ENCODE data around the gene FRAS1. TPM values are rescaled to one million over a fixed set of nuclear protein-coding genes. Genes with fewer than 3 reads are reported as not detected.

Gene FRAS1
- polyA plus RNA-seq, 2 of the 4 experiments (the other 2 are of a cell fraction) = 2.3 to 5.8 TPM

DNA sequence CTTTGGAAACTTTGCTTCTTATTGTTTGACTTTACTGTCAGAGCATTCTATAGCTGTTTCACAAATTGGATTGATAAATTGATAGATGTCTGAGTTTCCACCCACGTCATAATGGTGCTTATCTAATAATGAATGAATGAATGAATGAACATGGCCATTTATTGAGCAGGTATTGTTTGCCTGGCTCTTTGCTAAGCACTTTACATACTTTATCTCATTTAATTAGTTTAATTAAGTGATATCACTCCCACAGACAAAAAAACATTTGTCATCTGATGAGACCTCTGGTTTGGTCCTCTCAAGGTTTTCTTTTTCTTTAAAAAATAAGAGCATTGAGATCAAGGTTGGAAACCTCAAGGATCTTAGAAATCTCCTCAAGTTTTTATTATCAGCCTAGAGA, 2.8 kb downstream of the FRAS1 start:
- DNase-seq (ENCODE audit: low read depth in 1 of 2, low spot score in 1 of 2) (no peak), ATAC-seq (no peak), FAIRE-seq (no peak)
- CTCF ChIA-PET = interaction anchor here (0.5 to 2.7 kb wide), 37 partner anchors 9 to 804 kb away, joined by 3 to 31 read pairs (median 4); no protein-coding TSS in a partner anchor
- Histone ChIP-seq H3K9me3 (no peaks in the 10 kb centered on the region), H3K4me1 (0 out of 3 replicates have a peak, but pooled peaks cover 4% of the 10 kb centered on the region), H3K27ac (no peak overlapping the region), H3K4me2 (peak overlapping the region; percentile 96), H3K4me3 (no peak overlapping the region)
- POLR2A ChIA-PET = interaction anchor here (0.7 kb wide), 1 partner anchor 509 kb away, joined by 6 read pairs; no protein-coding TSS in a partner anchor
- WGBS (ENCODE audit: missing lambda C conversion rate) = 58% methylated on average over 1 of the region's 1 CpG
- no peak for TF ChIP-seq CHD2 (IDR thresholded peaks at IDR 0.05; ENCODE audit: low read length, partially characterized antibody)
- no peak for TF ChIP-seq CBX8 (IDR thresholded peaks at IDR 0.05)
- TF ChIP-seq ZNF302 (CRISPR knock-in tag; IDR thresholded peaks at IDR 0.05) = no peak
- TF ChIP-seq EP300 (IDR thresholded peaks at IDR 0.05) = no peak
- TF ChIP-seq ATOH8 (CRISPR knock-in tag; IDR thresholded peaks at IDR 0.05; ENCODE audit: low read depth) = no peak
- TF ChIP-seq PBX3 (IDR thresholded peaks at IDR 0.05) = no peak
- TF ChIP-seq BHLHE40 (IDR thresholded peaks at IDR 0.05; ENCODE audit: low read depth, low read length) = no peak
- no peak for TF ChIP-seq GATA3 (IDR thresholded peaks at IDR 0.05; ENCODE audit: borderline replicate concordance)
- TF ChIP-seq HOXB5 (CRISPR knock-in tag; IDR thresholded peaks at IDR 0.05) = no peak
- TF ChIP-seq ZC3H11A (IDR thresholded peaks at IDR 0.05) = no peak
- no peak for TF ChIP-seq POLR2A (IDR thresholded peaks at IDR 0.05; ENCODE audit: low read length)

DNA sequence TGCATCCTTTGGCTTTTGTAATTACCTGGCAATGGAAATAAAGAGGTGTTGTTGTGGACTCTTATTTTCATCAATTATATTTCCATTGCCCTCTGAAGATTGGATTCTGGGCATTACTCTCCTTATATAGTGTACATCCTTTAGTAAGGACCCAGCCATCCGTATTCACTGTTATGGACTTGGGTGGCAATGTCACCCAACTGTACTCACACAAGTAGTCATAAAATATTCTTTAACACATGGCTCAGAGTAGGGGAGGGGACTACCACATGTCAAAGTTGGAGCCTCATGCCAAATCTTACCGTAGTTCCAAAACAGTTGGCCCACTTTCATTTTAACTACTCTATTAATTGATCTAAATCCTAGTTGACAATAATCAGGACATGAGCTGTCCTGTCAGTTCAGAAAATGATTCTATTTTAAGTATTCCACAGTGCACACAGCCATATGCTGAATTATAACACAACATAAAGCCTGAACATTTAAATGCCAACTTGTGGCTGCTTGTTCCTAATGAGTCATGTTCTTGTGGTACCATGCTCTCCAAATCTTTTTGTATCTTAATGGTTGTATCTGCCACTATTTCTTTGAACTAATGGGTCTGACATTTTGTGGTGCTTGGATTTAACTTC, 4.9 kb downstream of the FRAS1 start:
- ATAC-seq (no peak), FAIRE-seq (no peak), DNase-seq (ENCODE audit: low read depth in 1 of 2, low spot score in 1 of 2) (no peak)
- Histone ChIP-seq H3K4me1 (0 out of 3 replicates have a peak, but pooled peaks cover 4% of the 10 kb centered on the region), H3K4me2 (no peak overlapping the region), H3K27ac (no peak overlapping the region), H3K9me3 (no peaks in the 10 kb centered on the region), H3K4me3 (no peak overlapping the region)
- POLR2A ChIA-PET = no interaction called here
- CTCF ChIA-PET = interaction anchor here (0.8 kb wide), 1 partner anchor 456 kb away, joined by 3 read pairs; no protein-coding TSS in a partner anchor
- TF ChIP-seq EHF (CRISPR knock-in tag; IDR thresholded peaks at IDR 0.05) (no peak), MAZ (IDR thresholded peaks at IDR 0.05; ENCODE audit: borderline replicate concordance, low read depth, low read length) (no peak), RARB (CRISPR knock-in tag; IDR thresholded peaks at IDR 0.05) (no peak)
- 84% methylated on average over 2 of the region's 2 CpGs for WGBS (ENCODE audit: missing lambda C conversion rate)

DNA sequence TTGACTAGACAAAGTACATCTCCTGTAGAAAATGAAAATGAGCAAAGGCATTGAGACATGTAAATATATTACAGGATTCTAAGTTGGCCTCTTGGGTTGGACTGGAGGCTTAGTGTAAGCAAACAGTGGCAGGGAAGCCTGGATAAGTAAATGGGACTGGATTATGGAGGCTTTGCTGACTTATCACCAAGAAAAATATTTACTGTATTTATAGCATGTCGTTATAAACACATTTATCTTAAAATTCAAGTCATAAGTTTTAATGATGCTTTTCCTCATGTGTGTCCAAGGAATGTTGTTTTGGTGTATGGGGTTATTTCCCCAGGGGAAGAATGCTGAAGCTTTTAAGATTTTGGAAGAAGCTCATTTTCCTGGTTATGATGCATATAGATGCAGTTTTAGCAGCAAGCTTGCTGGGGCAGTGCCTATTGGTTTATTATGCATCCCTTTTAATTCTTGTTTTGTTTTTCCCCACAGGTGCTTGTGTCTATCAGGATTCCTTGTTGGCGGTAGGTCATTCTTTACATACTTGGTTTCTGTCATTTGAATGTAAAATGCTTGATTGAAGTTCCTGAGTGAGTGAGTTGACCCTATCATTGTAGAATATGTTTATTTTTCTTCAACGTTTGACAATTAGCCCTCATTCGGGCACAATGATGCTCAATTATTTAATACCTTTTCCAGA, 8.5 kb downstream of the FRAS1 start:
- ChIA-PET CTCF (interaction anchor here (0.6 kb wide), 1 partner anchor 32 kb away, joined by 3 read pairs; no protein-coding TSS in a partner anchor), POLR2A (no interaction called here)
- 46% methylated on average over 4 of the region's 4 CpGs for WGBS (ENCODE audit: missing lambda C conversion rate)
- DNase-seq (ENCODE audit: low read depth in 1 of 2, low spot score in 1 of 2) (no peak), FAIRE-seq (no peak), ATAC-seq (no peak)
- Histone ChIP-seq H3K4me2 (no peak overlapping the region), H3K27ac (no peak overlapping the region), H3K9me3 (no peaks in the 10 kb centered on the region), H3K4me3 (no peak overlapping the region), H3K4me1 (no peaks in the 10 kb centered on the region)
- no peak for TF ChIP-seq PHF8 (IDR thresholded peaks at IDR 0.05; ENCODE audit: borderline replicate concordance, low read depth)

DNA sequence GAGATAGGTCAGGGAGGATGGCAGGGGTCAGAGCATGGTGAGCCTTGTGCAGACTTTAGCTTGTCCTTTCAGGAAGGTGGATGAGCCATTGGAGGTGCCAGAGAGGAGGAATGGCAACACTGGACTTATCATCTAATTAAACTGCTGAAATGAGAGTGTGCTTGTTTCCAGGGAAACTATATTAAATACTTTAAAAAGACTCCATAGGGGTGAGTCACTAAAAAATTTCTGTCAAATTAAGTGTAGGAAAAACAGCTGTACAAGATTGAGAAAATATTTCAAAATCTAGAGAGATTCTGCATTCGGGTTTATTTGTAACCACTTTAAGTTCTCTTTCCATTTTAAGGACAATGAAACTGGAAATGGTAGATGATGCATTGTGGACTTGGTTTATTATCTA, 11.4 kb downstream of the FRAS1 start:
- H3K27ac ChIP-seq = no peak overlapping the region
- no peak overlapping the region for H3K4me3 ChIP-seq
- ChIA-PET POLR2A (no interaction called here), CTCF (interaction anchor here (1.5 to 3.7 kb wide), 2 partner anchors 9 to 448 kb away, joined by 3 to 21 read pairs; no protein-coding TSS in a partner anchor)
- DNase-seq (ENCODE audit: low read depth in 1 of 2, low spot score in 1 of 2) (no peak), FAIRE-seq (no peak), ATAC-seq (no peak)
- 29% methylated on average over 1 of the region's 1 CpG for WGBS (ENCODE audit: missing lambda C conversion rate)
- no peaks in the 10 kb centered on the region for H3K9me3 ChIP-seq
- TF ChIP-seq REST (IDR thresholded peaks at IDR 0.05) = no peak
- no peak for TF ChIP-seq JUN (IDR thresholded peaks at IDR 0.05)
- no peak for TF ChIP-seq TP53 (CRISPR knock-in tag; IDR thresholded peaks at IDR 0.05)
- TF ChIP-seq RCOR1 (IDR thresholded peaks at IDR 0.05; ENCODE audit: low read depth, low read length) = no peak
- TF ChIP-seq NPAS2 (CRISPR knock-in tag; IDR thresholded peaks at IDR 0.05; ENCODE audit: borderline replicate concordance) = no peak
- no peak for TF ChIP-seq NR3C1 (IDR thresholded peaks at IDR 0.05)
- no peak for TF ChIP-seq NFE2L2 (conservative IDR thresholded peaks at IDR 0.05; ENCODE audit: low read length)
- no peak for TF ChIP-seq SMC3 (IDR thresholded peaks at IDR 0.05)
- H3K4me2 ChIP-seq = no peak overlapping the region
- no peaks in the 10 kb centered on the region for H3K4me1 ChIP-seq
